Neural progenitor cell (in vitro differentiated cells): Measurements from ENCODE around the gene LCE1C. TPM values are rescaled to one million over a fixed set of nuclear protein-coding genes. Genes with fewer than 3 reads are reported as not detected.

ENCODE experiments used
- DNase-seq: peaks from one replicate; pipeline ENCODE4 v3.0.0-alpha.2; 2016; ENCODE audit warnings: low spot score
- H2AFZ ChIP-seq: fragments of 200-600 bp; sonication (generic); replicated peaks from 2 replicates; pipeline ENCODE4 v1.6.1; 2016; ENCODE audit warnings: antibody characterized with exemption
- H3F3A ChIP-seq: fragments of 200-600 bp; sonication (generic); 2 replicates; pipeline ENCODE4 v1.6.1; 2016; ENCODE audit warnings: antibody characterized with exemption, low read depth
- H3K27ac ChIP-seq: fragments of 200-600 bp; sonication (generic); 2 replicates; pipeline ENCODE4 v1.5.1; 2016; ENCODE audit warnings: mild to moderate bottlenecking
- H3K27me3 ChIP-seq: fragments of 200-600 bp; sonication (generic); 2 replicates; pipeline ENCODE4 v1.6.1; 2016; ENCODE audit warnings: mild to moderate bottlenecking, moderate library complexity
- H3K36me3 ChIP-seq: fragments of 200-600 bp; sonication (generic); 2 replicates; pipeline ENCODE4 v1.5.1; 2016
- H3K4me1 ChIP-seq: fragments of 200-600 bp; sonication (generic); 2 replicates; pipeline ENCODE4 v1.6.1; 2016; ENCODE audit warnings: mixed run types
- H3K4me2 ChIP-seq: fragments of 200-600 bp; sonication (generic); 2 replicates; pipeline ENCODE4 v1.6.1; 2016
- H3K4me3 ChIP-seq: fragments of 200-600 bp; sonication (generic); 2 replicates; pipeline ENCODE4 v1.5.1; 2016
- H3K79me2 ChIP-seq: fragments of 200-600 bp; sonication (generic); 2 replicates; pipeline ENCODE4 v1.6.1; 2016; ENCODE audit warnings: low read depth
- H3K9ac ChIP-seq: fragments of 200-600 bp; sonication (generic); 2 replicates; pipeline ENCODE4 v1.6.1; 2016
- H3K9me3 ChIP-seq: fragments of 200-600 bp; sonication (generic); 2 replicates; pipeline ENCODE4 v1.5.1; 2016; ENCODE audit warnings: low read depth
- H4K20me1 ChIP-seq: fragments of 200-600 bp; sonication (generic); 2 replicates; pipeline ENCODE4 v1.6.1; 2016; ENCODE audit warnings: low read depth
- H3K27ac Mint-ChIP-seq: 3 replicates; pipeline ENCODE4 v1.8.0; 2021; ENCODE audit warnings: mixed read lengths
- H3K27me3 Mint-ChIP-seq: 2 replicates; pipeline ENCODE4 v1.8.0; 2022; ENCODE audit warnings: low read depth, mild to moderate bottlenecking, inconsistent platforms, moderate library complexity, mixed read lengths; ENCODE audit not compliant: insufficient read depth
- H3K36me3 Mint-ChIP-seq: 3 replicates; pipeline ENCODE4 v1.8.0; 2021; ENCODE audit warnings: mixed read lengths
- H3K4me1 Mint-ChIP-seq: 3 replicates; pipeline ENCODE4 v1.8.0; 2021; ENCODE audit warnings: mixed read lengths
- H3K4me3 Mint-ChIP-seq: 3 replicates; pipeline ENCODE4 v1.8.0; 2021; ENCODE audit warnings: mild to moderate bottlenecking, moderate library complexity, mixed read lengths
- H3K9me3 Mint-ChIP-seq: 3 replicates; pipeline ENCODE4 v1.8.0; 2020; ENCODE audit warnings: mixed read lengths
- CTCF ChIP-seq: fragments of 200-600 bp; sonication (generic); IDR thresholded peaks from 2 replicates; pipeline ENCODE4 v1.5.1; 2017; ENCODE audit warnings: antibody characterized with exemption, mild to moderate bottlenecking
- EZH2 ChIP-seq: fragments of 200-600 bp; sonication (generic); IDR thresholded peaks from 2 replicates; pipeline ENCODE4 v1.6.1; 2017; ENCODE audit warnings: antibody characterized with exemption, mild to moderate bottlenecking, moderate library complexity
- EZH2phosphoT487 ChIP-seq: fragments of 200-600 bp; sonication (generic); IDR thresholded peaks from 2 replicates; pipeline ENCODE4 v1.6.1; 2017; ENCODE audit warnings: antibody characterized with exemption
- total RNA-seq: library from RNA; depleted of rRNA; stranded (reverse); fragments of >200 nt; gene quantifications from 2 replicates; pipeline ENCODE4 v1.2.3, GENCODE V29; 2015; ENCODE audit warnings: low replicate concordance

The LCE1C gene
- not detected in 2 replicates for total RNA-seq

- H3K36me3 ChIP-seq = no peaks in the 10 kb centered on the region
- Mint-ChIP-seq H3K36me3 (no peaks in the 10 kb centered on the region), H3K27me3 (peaks cover 3% of the 10 kb centered on the region), H3K9me3 (peaks cover 14% of the 10 kb centered on the region), H3K4me1 (no peaks in the 10 kb centered on the region), H3K27ac (no peak within 1 kb of the TSS), H3K4me3 (no peak within 1 kb of the TSS)
- H3K4me1 ChIP-seq = no peaks in the 10 kb centered on the region
- H3K9me3 ChIP-seq = peaks cover 33% of the 10 kb centered on the region
- H3K27me3 ChIP-seq = no peaks in the 10 kb centered on the region
- no peaks in the 10 kb centered on the region for H3K79me2 ChIP-seq
- no peak for DNase-seq
- H3K4me3 ChIP-seq = no peak within 1 kb of the TSS
- no peak within 1 kb of the TSS for H3K27ac ChIP-seq
- no peaks in the 10 kb centered on the region for H3F3A ChIP-seq
- TF ChIP-seq EZH2phosphoT487 = no peak
- TF ChIP-seq CTCF = no peak
- no peak for TF ChIP-seq EZH2
- H2AFZ ChIP-seq = no peak within 1 kb of the TSS
- H4K20me1 ChIP-seq = no peaks in the 10 kb centered on the region
- no peak within 1 kb of the TSS for H3K4me2 ChIP-seq
- H3K9ac ChIP-seq = no peak within 1 kb of the TSS
Observed at GRCh38 chr1:152806576-152806975, at the start of gene LCE1C. LCE1C (minus strand) TSS chr1:152806651; CDS start chr1:152805478, 1,173 bp downstream.

- H3K4me3 Mint-ChIP-seq = no peak overlapping the region
Observed at GRCh38 chr1:152855661-152856060, 49.2 kb upstream of the LCE1C start.

GRCh38 chr1:152842556-152842955, 36.1 kb upstream of the LCE1C start, which contains the start of gene LCE6A:
LCE6A (plus strand) TSS chr1:152842856; CDS start chr1:152843521, 665 bp downstream.
- no peak within 1 kb of the TSS for H3K4me3 ChIP-seq
- no peak within 1 kb of the TSS for H3K4me2 ChIP-seq
- no peak within 1 kb of the TSS for H3K27ac Mint-ChIP-seq
- H3K9ac ChIP-seq = no peak within 1 kb of the TSS
- no peak within 1 kb of the TSS for H2AFZ ChIP-seq
- peaks cover 3% of the 10 kb centered on the region for H3K9me3 Mint-ChIP-seq
- TF ChIP-seq EZH2 (no peak), EZH2phosphoT487 (no peak), CTCF (no peak)
- H3K4me3 Mint-ChIP-seq = no peak within 1 kb of the TSS
- H3K27ac ChIP-seq = no peak within 1 kb of the TSS
- H3K27me3 Mint-ChIP-seq = no peaks in the 10 kb centered on the region
- H3K4me1 ChIP-seq = no peaks in the 10 kb centered on the region
- H3K36me3 Mint-ChIP-seq = no peaks in the 10 kb centered on the region
- DNase-seq = no peak
- no peaks in the 10 kb centered on the region for H3K36me3 ChIP-seq
- H3K27me3 ChIP-seq = no peaks in the 10 kb centered on the region
- H4K20me1 ChIP-seq = no peaks in the 10 kb centered on the region
- peaks cover 11% of the 10 kb centered on the region for H3K9me3 ChIP-seq
- no peaks in the 10 kb centered on the region for H3K79me2 ChIP-seq
- H3F3A ChIP-seq = no peaks in the 10 kb centered on the region
- no peaks in the 10 kb centered on the region for H3K4me1 Mint-ChIP-seq

More at GRCh38 chr1:152855661-152856060, 49.2 kb upstream of the LCE1C start:
- Histone ChIP-seq H3K4me3 (no peak overlapping the region), H3K27ac (no peak overlapping the region), H2AFZ (no peak overlapping the region), H4K20me1 (no peaks in the 10 kb centered on the region), H3K4me1 (no peaks in the 10 kb centered on the region), H3K9ac (no peak overlapping the region), H3K36me3 (no peaks in the 10 kb centered on the region), H3F3A (no peaks in the 10 kb centered on the region), H3K9me3 (peaks cover 20% of the 10 kb centered on the region), H3K4me2 (no peak overlapping the region), H3K27me3 (no peaks in the 10 kb centered on the region), H3K79me2 (no peaks in the 10 kb centered on the region)
- no peaks in the 10 kb centered on the region for H3K36me3 Mint-ChIP-seq
- no peaks in the 10 kb centered on the region for H3K27me3 Mint-ChIP-seq
- H3K4me1 Mint-ChIP-seq = no peaks in the 10 kb centered on the region
- TF ChIP-seq CTCF = no peak
- no peak for TF ChIP-seq EZH2phosphoT487
- TF ChIP-seq EZH2 = no peak
- H3K27ac Mint-ChIP-seq = no peak overlapping the region
- no peak for DNase-seq
- H3K9me3 Mint-ChIP-seq = peaks cover 13% of the 10 kb centered on the region
